ENCODE measurements around the gene PER3. TPM values are rescaled to one million over a fixed set of nuclear protein-coding genes. Genes with fewer than 3 reads are reported as not detected.

PER3 gene
- total RNA-seq, 1 donor from 2014 or later = 14.8 TPM

DNA sequence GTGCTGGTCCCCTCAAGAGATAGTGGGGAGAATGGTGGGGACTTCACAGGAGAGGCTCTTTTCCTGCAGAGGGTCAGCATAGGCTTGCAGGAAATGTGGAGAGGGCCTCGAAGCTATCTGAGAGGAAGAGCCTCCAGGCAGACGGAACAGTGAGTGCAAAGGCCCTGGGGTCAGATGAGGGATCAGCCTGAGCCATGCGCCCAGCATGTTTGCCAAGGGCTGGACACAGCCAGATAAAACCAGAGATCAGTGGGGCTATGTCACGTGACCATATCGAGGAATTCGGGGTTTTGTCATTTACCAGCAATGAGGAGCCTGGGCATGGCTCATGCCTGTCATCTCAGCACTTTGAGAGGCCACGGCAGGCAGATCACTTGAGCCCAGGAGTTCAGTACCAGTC, 75.3 kb downstream of the PER3 start:
- no peak for DNase-seq
- no peak for ATAC-seq (ENCODE audit: poor library complexity)
- intact Hi-C loops (cut with DNase I) = no loop called here

DNA sequence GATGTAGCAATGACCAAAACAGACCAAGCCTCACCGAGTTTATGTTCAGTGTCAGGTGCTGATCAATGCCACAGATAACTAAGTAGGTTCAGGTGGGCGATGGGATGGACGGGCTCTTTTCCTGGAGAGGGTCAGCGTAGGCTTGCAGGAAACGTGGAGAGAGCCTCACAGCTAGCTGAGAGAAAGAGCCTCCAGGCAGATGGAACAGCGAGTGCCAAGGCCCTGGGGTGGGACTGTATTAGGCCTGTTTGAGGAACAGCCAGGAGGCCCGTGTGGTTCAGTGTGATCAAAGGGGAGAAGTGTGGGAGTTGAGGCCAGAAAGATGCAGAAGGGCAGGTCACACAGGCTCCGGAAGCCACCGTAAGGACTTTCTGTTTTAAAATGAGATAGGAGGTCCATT, 76.0 kb downstream of the PER3 start:
- ATAC-seq (ENCODE audit: poor library complexity) (no peak), DNase-seq (no peak)
- intact Hi-C loops (cut with DNase I) = no loop called here

- DNase-seq (no peak), ATAC-seq (ENCODE audit: poor library complexity) (no peak)
- intact Hi-C loops (cut with DNase I) = no loop called here
Measured at GRCh38 chr1:7861452-7861851, 77.4 kb downstream of the PER3 start.

GRCh38 chr1:7862211-7863060, 78.3 kb downstream of the PER3 start:
- intact Hi-C loops (cut with DNase I) = no loop called here
- DNase-seq (no peak), ATAC-seq (ENCODE audit: poor library complexity) (no peak)

- intact Hi-C loops (cut with DNase I) = no loop called here
- ATAC-seq (ENCODE audit: poor library complexity) = no peak
- DNase-seq = no peak
Measured at GRCh38 chr1:7863756-7864328, 79.8 kb downstream of the PER3 start.

- intact Hi-C loops (cut with DNase I) = no loop called here
- no peak for DNase-seq
- ATAC-seq (ENCODE audit: poor library complexity) = no peak
Measured at GRCh38 chr1:7865978-7866377, 81.9 kb downstream of the PER3 start.

DNA sequence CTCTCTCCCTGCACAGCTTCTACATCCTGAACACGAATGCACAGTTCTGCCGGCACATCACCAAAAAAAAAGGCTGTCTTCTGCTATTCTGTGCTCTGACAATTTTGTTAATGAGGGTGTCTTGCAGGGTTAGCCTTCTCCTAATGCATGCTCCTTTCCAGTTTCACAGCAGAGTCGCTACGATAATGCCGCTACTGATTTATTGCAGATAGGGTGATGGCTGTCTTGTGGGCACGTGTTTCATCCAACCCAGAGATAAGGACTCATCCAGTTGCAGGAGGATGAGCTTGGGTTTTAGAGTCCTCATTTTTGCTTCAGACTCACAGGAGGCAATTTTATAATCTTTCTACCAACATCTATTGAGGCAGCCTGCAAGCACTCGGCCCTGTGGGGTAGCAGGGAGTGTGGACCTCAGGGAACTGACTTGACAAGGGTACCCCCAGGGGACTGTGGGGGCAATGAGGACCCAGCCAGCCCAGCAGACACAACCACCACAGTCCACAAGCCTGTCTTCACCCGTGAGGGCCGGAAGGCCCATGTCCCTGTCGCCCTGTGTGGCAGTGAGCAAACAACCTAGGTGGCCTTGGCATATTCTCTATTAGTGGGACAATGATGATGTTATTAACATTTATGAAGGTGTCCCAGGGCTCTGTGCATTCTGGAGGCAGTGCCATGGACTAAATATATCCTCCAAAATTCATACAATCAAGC, 84.1 kb downstream of the PER3 start:
- intact Hi-C loops (cut with DNase I) = no loop called here
- no peak for DNase-seq

GRCh38 chr1:7869136-7869920, 85.2 kb downstream of the PER3 start:
- ATAC-seq (ENCODE audit: poor library complexity) (no peak), DNase-seq (no peak)
- intact Hi-C loops (cut with DNase I) = no loop called here

More for the DNA sequence above, 84.1 kb downstream of the PER3 start:
- no peak for ATAC-seq (ENCODE audit: poor library complexity)

DNA sequence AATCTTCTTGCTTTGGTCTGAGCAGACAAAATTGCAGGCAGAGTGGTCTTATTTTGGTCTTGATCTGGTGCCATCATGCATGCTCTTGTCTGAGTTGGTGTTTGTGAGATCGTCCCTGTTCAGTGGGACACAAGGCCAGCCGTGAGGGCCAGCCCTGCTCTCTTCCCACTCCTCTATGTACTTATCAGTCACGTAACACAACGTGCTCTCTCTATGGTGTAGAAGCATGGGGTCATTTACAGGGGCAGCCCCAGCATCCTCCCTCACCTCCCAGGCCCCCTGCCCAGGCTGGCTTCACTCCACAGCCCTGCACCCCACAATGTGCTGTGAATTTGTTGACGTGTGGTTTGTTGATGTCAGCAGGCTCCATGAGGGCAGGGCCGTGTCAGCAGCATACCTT, 87.0 kb downstream of the PER3 start:
- no peak for ATAC-seq (ENCODE audit: poor library complexity)
- DNase-seq = no peak
- intact Hi-C loops (cut with DNase I) = no loop called here

DNA sequence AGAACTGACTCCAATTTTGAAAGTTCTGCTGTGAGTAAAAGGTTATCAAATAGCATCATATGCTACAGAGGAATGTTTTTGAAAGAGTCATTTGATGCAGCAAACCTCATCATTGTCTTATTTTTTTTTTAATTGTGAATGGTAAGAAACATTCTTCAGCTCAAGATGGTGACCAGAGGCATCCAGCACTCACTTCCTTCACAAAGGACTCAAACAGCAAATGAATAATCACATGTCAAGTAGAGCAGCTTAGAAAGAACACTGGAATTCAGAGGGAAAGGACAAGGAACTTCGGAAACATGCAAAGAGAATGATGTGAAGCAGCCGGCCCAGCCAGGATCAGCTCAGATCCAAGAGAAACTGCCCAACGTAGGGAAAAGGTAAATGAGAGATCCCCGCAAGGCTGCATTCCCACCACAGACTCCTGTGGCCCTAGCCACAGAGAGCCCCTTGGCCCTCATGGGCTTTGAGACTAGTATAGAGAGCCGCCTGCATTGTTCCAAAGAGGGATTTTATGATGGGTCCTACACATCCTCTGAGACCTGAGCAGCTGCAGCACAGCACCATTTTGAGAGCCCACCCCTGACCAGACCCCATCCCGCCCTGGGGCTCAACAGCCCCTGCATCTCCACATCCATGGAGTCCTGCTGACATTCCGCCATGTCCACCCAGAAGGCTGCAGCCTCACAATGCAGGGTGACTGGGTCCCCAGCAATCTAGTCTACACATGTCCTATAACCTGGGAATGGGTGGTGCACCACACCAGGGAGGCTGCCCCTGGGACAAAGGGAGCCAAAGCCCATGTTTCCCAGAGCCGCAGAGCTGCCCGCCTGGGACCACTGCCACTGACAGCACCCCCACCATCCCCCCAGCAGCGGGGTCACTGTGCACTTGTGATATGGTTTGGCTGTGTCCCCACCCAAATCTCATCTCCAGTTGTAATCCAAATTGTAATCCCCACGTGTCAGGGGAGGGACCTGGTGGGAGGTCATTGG, 90.0 kb downstream of the PER3 start:
- intact Hi-C loops (cut with DNase I) = no loop called here
- DNase-seq (no peak), ATAC-seq (ENCODE audit: poor library complexity) (no peak)

DNA sequence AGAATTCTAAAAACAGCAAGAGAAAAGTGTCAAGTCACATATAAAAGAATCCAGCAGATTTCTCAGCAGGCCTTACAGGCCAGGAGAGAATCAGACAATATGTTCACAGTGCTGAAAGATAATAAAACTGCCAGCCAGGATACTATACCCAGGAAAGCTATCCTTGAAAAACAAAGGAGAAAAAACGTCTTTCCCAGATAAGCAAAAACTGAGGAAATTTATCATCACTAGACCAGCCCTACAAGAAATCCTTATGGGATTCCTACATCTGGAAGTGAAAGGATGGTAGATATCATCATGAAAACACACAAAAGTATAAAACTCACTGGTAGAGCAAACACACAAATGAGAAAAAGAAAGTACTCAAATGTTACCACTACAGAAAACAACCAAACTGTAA, 93.9 kb downstream of the PER3 start:
- ATAC-seq (ENCODE audit: poor library complexity) (no peak), DNase-seq (no peak)
- intact Hi-C loops (cut with DNase I) = no loop called here

DNA sequence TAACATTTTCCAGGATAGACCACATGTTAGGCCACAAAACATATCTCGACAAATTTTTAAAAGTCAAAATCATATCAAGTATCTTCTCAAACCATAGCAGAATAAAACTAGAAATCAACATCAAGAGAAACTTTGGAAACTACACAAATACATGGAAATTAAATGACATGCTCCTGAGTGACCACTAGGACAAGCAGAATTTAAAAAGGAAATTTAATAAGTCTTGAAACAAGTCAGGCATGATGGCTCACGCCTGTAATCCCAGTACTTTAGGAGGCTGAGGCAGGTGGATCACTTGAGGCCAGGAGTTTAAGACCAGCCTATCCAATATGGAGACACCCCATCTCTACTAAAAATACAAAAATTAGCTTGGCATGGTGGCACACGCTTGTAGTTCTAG, 95.1 kb downstream of the PER3 start:
- ATAC-seq (ENCODE audit: poor library complexity) = no peak
- no peak for DNase-seq
- intact Hi-C loops (cut with DNase I) = no loop called here

DNA sequence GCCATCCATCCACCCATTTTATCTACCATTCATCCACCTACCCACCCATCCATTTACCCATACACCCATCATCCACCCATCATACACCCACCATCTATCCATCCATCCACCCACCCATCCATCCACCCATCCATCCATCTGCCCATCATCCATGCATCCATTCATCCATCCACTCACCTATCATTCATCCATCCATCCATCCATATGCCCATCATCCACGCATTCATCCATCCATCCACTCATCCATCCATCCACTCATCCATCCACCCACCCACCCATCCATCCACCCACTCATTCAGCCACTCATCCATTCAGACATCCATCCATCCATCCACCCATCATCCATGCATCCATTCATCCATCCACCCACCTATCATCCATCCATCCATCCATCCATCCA, 100.7 kb downstream of the PER3 start:
- ATAC-seq (ENCODE audit: poor library complexity) (no peak), DNase-seq (no peak)
- intact Hi-C loops (cut with DNase I) = no loop called here

GRCh38 chr1:7885513-7886404, 101.7 kb downstream of the PER3 start:
- peak; percentile 38 for ATAC-seq (ENCODE audit: poor library complexity)
- no peak for DNase-seq
- intact Hi-C loops (cut with DNase I) = no loop called here

DNA sequence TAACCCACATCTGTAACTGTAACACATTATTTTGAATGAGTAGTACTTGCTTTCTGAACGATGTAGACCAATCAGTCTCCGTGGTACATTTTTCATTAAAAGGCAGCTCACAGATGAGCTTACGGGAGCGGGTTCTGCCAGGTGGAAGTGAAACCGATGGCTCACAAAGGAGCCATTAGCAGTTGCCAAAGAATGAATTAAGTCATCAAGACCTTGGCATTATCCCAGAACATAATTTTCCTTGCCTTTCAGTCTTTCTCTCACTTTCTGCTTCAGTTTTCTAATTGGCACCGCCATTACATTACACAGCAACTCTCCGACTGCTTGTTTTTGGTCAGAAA, 102.3 kb downstream of the PER3 start:
- intact Hi-C loops (cut with DNase I) = no loop called here

DNA sequence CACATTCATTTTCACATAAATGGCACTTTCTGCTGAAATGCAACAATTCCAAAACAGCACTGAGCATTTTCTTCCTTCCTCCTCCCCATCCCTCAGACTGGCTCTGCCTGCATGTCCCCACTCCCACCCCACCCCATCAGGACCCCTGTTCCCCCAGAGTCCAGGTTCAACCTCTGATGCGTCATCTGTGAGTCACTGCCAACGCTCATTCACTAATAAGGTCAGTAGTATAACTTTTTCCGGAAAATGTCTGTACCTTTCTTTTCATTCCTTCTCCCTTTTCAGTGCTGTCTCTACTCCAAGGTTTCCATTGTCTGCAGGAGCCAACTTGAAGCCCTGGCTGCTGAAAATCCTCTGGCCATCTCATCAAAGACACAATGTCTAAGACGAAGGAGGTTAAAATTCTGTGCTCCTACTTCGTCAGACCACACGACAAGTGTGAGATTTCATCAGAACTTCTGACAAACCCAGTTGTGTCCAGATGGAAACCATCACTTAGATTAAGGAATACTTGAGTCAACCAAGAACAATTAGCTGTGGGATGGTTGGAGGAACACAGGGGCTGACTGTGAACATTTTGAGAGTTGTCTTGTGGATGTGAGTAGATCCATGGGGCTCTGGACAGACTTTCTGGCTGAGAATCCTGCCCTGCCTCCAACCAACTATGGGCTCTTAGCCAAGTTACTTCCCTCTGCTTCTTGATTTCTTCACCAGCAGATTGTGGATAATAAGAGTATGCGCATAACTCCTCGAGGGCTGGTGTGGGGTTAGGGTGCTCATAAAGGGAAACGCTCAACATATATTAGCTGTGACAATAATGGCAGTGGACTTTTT, 104.4 kb downstream of the PER3 start:
- DNase-seq (no peak), ATAC-seq (ENCODE audit: poor library complexity) (no peak)
- intact Hi-C loops (cut with DNase I) = no loop called here

More for the DNA sequence above, 102.3 kb downstream of the PER3 start:
- no peak for DNase-seq
- ATAC-seq (ENCODE audit: poor library complexity) = no peak

Data from Right ventricle myocardium superior (tissue), 1 donor.